Measurements from ENCODE around the gene KLHL41. TPM values are rescaled to one million over a fixed set of nuclear protein-coding genes. Genes with fewer than 3 reads are reported as not detected.

Gene KLHL41
- total and polyA plus RNA-seq, 2 of the 13 experiments (the other 11 are each of a cell fraction or from before 2014, with no cell fraction given) = 0.07 to 0.31 TPM

DNA sequence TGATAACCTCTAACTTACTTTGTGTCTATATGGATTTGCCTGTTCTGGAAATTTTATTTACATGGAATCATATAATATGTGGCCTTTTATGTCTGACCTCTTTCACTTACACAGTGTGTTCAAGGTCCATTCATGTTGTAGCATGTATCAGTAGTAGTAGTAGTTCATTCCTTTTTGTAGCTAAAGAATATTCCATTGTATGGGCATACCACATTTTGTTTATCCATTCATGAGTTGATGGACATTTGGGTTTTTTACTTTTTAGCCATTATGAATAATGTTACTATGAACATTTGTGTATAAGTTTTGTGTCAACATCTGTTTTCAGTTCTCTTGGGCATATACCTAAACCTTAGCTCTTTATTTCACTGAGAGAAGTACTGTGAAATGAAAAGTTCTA is 18.7 kb upstream of the KLHL41 start:
- H3K9ac ChIP-seq (ENCODE audit: insufficient read depth, low read depth, low read length) = no peak overlapping the region
- H3K4me1 ChIP-seq (ENCODE audit: insufficient read depth, low read length) = peaks cover 30% of the 10 kb centered on the region
- in situ Hi-C loops (cut with HindIII; ENCODE audit: extremely low pct_ligation_motif_present, low pct_unique_long_range_greater_than_20kb) = no loop called here
- ATAC-seq = no peak
- H3K27ac ChIP-seq (ENCODE audit: extremely low read length, insufficient read depth, low read length) = no peak overlapping the region
- H3K9me3 ChIP-seq (ENCODE audit: low read length) = no peaks in the 10 kb centered on the region
- no peak overlapping the region for H3K4me2 ChIP-seq (ENCODE audit: low read depth, low read length)
- no peak for FAIRE-seq
- H4K20me1 ChIP-seq (ENCODE audit: insufficient read depth, low read length) = no peaks in the 10 kb centered on the region
- POLR2A ChIA-PET = no interaction called here
- H2AFZ ChIP-seq (ENCODE audit: low read length) = no peak overlapping the region
- H3K27me3 ChIP-seq (ENCODE audit: control insufficient read depth in 1 of 2, insufficient read depth in 2 of 2, low read length in 2 of 2) = no peaks in the 10 kb centered on the region
- H3K4me3 ChIP-seq (replicated peaks in 1 of 3; ENCODE audit: insufficient read depth in 1 of 3, low read depth in 2 of 3, low read length in 3 of 3) = no peak overlapping the region
- no peaks in the 10 kb centered on the region for H3K79me2 ChIP-seq (ENCODE audit: insufficient read depth, low read length)
- CTCF ChIA-PET (ENCODE audit: low intra/inter-chr PET ratio, low total read pairs) = no interaction called here
- DNase-seq (ENCODE audit: low spot score) = no peak
- intact Hi-C loops (cut with micrococcal nuclease; ENCODE audit: unreplicated experiment) = no loop called here
- BruUV-seq (replicated peaks) = no TSS peak
- no peaks in the 10 kb centered on the region; a peak in 1 of 5 replicates for H3K36me3 ChIP-seq (replicated peaks in 1 of 2; ENCODE audit: control insufficient read depth in 1 of 2, insufficient read depth in 2 of 2, low read length in 2 of 2)
- TF ChIP-seq, protein P1, sequence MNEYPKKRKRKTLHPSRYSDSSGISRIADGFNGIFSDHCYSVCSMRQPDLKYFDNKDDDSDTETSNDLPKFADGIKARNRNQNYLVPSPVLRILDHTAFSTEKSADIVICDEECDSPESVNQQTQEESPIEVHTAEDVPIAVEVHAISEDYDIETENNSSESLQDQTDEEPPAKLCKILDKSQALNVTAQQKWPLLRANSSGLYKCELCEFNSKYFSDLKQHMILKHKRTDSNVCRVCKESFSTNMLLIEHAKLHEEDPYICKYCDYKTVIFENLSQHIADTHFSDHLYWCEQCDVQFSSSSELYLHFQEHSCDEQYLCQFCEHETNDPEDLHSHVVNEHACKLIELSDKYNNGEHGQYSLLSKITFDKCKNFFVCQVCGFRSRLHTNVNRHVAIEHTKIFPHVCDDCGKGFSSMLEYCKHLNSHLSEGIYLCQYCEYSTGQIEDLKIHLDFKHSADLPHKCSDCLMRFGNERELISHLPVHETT (CRISPR knock-in tag; conservative IDR thresholded peaks at IDR 0.05) = no peak
- TF ChIP-seq ZNF879 (CRISPR knock-in tag; IDR thresholded peaks at IDR 0.05) (no peak), CEBPG (CRISPR knock-in tag; IDR thresholded peaks at IDR 0.05) (no peak), RNF2 (conservative IDR thresholded peaks at IDR 0.05; ENCODE audit: low read depth) (no peak), NRL (CRISPR knock-in tag; IDR thresholded peaks at IDR 0.05; ENCODE audit: borderline replicate concordance) (no peak), RFX5 (IDR thresholded peaks at IDR 0.05; ENCODE audit: low read depth, low read length) (no peak), AKAP8 (CRISPR knock-in tag; IDR thresholded peaks at IDR 0.05) (no peak), HNRNPL (IDR thresholded peaks at IDR 0.05; ENCODE audit: low read depth, low read length) (no peak), MTA3 (CRISPR knock-in tag; IDR thresholded peaks at IDR 0.05) (no peak)
- TF ChIP-seq, protein P2, sequence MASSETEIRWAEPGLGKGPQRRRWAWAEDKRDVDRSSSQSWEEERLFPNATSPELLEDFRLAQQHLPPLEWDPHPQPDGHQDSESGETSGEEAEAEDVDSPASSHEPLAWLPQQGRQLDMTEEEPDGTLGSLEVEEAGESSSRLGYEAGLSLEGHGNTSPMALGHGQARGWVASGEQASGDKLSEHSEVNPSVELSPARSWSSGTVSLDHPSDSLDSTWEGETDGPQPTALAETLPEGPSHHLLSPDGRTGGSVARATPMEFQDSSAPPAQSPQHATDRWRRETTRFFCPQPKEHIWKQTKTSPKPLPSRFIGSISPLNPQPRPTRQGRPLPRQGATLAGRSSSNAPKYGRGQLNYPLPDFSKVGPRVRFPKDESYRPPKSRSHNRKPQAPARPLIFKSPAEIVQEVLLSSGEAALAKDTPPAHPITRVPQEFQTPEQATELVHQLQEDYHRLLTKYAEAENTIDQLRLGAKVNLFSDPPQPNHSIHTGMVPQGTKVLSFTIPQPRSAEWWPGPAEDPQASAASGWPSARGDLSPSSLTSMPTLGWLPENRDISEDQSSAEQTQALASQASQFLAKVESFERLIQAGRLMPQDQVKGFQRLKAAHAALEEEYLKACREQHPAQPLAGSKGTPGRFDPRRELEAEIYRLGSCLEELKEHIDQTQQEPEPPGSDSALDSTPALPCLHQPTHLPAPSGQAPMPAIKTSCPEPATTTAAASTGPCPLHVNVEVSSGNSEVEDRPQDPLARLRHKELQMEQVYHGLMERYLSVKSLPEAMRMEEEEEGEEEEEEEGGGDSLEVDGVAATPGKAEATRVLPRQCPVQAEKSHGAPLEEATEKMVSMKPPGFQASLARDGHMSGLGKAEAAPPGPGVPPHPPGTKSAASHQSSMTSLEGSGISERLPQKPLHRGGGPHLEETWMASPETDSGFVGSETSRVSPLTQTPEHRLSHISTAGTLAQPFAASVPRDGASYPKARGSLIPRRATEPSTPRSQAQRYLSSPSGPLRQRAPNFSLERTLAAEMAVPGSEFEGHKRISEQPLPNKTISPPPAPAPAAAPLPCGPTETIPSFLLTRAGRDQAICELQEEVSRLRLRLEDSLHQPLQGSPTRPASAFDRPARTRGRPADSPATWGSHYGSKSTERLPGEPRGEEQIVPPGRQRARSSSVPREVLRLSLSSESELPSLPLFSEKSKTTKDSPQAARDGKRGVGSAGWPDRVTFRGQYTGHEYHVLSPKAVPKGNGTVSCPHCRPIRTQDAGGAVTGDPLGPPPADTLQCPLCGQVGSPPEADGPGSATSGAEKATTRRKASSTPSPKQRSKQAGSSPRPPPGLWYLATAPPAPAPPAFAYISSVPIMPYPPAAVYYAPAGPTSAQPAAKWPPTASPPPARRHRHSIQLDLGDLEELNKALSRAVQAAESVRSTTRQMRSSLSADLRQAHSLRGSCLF (CRISPR knock-in tag; IDR thresholded peaks at IDR 0.05; ENCODE audit: borderline replicate concordance) = no peak
- TF ChIP-seq, protein P3, sequence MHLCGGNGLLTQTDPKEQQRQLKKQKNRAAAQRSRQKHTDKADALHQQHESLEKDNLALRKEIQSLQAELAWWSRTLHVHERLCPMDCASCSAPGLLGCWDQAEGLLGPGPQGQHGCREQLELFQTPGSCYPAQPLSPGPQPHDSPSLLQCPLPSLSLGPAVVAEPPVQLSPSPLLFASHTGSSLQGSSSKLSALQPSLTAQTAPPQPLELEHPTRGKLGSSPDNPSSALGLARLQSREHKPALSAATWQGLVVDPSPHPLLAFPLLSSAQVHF (CRISPR knock-in tag; IDR thresholded peaks at IDR 0.05) = no peak
- TF ChIP-seq, protein P4, sequence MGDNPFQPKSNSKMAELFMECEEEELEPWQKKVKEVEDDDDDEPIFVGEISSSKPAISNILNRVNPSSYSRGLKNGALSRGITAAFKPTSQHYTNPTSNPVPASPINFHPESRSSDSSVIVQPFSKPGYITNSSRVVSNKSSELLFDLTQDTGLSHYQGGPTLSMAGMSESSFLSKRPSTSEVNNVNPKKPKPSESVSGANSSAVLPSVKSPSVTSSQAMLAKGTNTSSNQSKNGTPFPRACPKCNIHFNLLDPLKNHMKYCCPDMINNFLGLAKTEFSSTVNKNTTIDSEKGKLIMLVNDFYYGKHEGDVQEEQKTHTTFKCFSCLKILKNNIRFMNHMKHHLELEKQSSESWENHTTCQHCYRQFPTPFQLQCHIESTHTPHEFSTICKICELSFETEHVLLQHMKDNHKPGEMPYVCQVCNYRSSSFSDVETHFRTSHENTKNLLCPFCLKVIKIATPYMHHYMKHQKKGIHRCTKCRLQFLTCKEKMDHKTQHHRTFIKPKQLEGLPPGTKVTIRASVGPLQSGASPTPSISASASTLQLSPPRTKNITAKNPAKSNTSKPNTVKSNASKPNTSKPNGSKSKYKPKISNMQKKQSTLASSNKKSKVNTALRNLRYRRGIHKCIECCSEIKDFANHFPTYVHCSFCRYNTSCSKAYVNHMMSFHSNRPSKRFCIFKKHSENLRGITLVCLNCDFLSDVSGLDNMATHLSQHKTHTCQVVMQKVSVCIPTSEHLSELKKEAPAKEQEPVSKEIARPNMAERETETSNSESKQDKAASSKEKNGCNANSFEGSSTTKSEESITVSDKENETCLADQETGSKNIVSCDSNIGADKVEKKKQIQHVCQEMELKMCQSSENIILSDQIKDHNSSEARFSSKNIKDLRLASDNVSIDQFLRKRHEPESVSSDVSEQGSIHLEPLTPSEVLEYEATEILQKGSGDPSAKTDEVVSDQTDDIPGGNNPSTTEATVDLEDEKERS (CRISPR knock-in tag; IDR thresholded peaks at IDR 0.05) = no peak
- TF ChIP-seq, protein P5, sequence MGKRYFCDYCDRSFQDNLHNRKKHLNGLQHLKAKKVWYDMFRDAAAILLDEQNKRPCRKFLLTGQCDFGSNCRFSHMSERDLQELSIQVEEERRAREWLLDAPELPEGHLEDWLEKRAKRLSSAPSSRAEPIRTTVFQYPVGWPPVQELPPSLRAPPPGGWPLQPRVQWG (CRISPR knock-in tag; IDR thresholded peaks at IDR 0.05; ENCODE audit: borderline replicate concordance, low read depth) = no peak

Data from HepG2 (cell line).